Measurements from ENCODE around the gene ASPSCR1.

- TF ChIP-seq POLR2AphosphoS5 (IDR thresholded peaks at IDR 0.05) (no peak), POLR2A (IDR thresholded peaks at IDR 0.05) (no peak), CTCF (IDR thresholded peaks at IDR 0.05) (no peak)
Observed at GRCh38 chr17:82062984-82063368, 85.5 kb downstream of the ASPSCR1 start.

Measured in transverse colon (tissue), 4 donors.